Measurements from ENCODE around the gene DDO.
"Not testable (repeated sequence)": the region's sequence is repeated elsewhere in the genome, so short reads cannot be mapped to it uniquely, and the experiment has no call there.

DDO gene

GRCh38 chr6:110366975-110367374 is 48.4 kb downstream of the DDO start:
- DNase-seq (ENCODE audit: low spot score): no peak

- no peak for DNase-seq (ENCODE audit: low spot score)
Measured at GRCh38 chr6:110366256-110366655, 49.1 kb downstream of the DDO start.

- DNase-seq (ENCODE audit: low spot score): no peak
Measured at GRCh38 chr6:110364364-110365105, 50.8 kb downstream of the DDO start.

DNA sequence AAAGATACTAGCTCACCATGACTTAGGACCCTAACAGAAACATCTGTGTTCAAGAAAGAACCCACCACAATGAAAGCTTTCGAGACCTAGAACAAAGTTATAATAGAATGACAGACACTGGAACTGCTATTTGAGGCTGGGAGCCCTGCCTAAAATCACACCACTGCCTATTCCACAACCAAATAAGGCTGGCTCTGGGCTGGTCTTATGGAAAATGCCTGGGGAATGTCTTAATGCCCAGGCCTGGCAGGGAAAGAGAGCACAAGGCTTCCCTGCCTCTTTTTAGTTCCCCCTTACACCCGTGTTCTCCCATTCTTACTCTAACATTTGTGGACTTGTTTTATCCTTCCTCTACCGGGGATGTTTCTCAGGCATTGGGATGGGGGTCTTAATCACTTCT is 51.6 kb downstream of the DDO start:
- no peak for DNase-seq (ENCODE audit: low spot score)

DNA sequence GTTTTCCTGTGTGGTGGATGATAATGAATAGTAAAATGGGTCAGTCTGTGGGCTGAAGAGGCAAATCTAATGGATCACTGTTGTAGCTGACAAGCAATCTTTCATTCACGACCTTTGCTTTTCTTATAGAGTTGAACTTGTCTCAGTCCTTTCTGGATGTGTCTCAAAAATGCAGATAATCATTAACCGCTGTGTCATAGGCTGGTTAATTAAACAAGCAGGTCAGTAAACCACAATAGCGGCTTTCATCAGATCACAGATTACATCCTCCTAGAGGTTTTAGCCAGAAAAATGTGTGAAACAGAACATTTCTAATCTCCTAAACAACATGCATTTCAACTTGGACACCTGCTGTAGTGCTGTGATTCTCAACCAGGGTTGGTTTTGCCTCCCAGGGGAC is 54.7 kb downstream of the DDO start:
- no peak for DNase-seq (ENCODE audit: low spot score)

DNA sequence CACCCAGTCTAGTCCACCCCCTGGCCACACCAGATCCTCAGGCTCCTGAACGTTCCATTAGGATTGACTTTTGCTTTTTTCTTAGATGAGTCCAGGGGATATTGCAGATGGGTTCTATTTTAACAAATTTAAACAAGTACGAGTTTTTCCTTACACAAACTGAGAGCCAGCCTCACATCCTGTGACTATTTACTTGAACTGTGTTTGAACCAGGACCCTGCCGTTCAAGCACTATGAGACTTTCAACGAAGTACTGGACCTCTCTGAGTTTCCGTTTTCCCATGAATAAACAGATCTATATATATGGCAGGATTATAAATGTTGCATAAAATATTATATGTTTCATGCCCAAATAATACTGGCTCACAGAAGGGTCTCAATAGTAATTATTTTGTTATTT is 55.8 kb downstream of the DDO start:
- no peak for DNase-seq (ENCODE audit: low spot score)

- no peak for DNase-seq (ENCODE audit: low spot score)
Measured at GRCh38 chr6:110358553-110359160, 56.7 kb downstream of the DDO start.

DNA sequence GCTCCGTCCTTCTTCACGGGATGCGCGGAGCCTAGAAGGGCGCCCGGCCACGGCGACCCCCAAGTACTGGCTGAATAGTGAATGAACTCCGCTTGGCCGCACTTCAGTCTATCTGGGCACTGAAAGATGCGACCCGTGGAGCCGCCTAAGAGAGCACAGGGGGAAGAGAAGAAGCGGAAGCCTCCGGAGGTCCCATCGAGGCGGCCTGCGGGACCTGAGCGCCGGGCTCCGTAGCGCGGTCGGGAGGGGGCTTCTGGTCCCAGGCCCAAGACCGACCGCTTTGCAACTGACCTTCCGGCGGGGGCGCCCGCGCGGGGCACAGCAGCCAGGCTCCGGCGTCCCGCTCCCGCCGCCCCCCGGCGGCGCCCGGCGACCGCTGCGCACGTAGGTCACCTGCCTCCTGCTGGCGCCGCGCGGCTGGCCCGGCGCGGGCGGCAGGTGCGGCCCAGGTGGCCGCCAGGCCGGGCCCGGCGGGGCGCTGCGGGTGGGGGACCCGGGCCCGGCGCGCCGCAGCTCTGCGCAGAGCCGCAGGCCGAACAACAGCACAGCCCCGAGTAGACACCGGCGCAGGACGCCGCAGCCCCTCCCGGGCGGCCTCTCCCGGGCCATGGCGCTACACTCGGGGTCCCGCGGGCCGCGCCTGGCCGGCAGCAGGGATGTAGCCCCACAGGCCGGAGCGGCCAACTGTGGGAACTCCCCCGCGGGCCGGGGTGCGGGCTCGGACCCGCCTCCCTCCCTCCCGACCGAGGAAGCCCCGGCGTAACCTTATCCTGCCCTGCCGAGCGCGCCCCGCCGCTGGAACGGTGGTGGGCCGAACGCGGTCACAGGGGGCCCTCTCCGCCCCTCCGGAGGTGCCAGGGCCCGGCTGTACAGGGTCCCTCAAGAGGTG is 57.5 kb downstream of the DDO start, which contains the start of gene METTL24:
Gene METTL24, minus strand, starts transcription at position 686 of the 889 bp plus-strand sequence. Its CDS starts 77 bp downstream, at position 609.
- no peak for DNase-seq (ENCODE audit: low spot score)

DNA sequence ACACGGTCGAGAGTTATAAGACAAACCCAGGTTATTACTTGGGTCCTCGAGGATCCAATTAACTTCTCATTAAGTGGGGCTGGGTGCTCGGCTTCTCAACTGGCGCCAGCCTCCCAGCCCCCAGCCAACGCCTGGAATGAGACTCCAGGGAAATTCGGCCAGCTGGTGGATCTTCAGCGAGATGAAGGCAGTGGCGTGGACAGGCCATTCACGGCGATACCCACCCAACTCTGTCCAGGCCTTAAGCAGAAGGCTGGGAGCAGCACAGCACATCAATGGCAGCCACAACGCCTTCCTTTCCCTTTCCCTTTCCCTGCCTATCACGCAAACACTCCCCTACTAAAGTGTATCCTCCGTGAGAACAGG is 58.1 kb downstream of the DDO start:
- no peak for DNase-seq (ENCODE audit: low spot score)

DNA sequence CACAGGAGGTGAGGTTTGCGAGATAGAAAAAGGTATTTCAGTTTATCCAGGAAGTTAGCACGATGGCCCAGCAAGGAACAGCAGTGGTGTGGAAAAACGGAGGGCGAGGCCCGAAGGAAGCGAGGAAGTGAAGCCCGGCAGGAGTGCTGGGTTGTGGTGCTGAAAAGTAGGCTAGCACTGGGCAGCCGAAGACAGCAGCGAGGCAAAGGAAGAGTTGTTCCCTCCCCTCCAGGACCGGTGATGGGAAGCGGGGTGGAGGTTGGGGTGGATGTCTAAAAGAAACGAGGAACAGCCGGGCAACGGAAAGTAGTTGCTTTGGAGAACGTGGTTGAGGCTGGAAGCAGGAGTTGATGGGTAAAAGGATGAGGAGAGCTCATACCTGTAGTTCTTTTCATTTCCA is 58.6 kb downstream of the DDO start:
- DNase-seq (ENCODE audit: low spot score): no peak

- no peak for DNase-seq (ENCODE audit: low spot score)
Measured at GRCh38 chr6:110355727-110356126, 59.6 kb downstream of the DDO start.

DNA sequence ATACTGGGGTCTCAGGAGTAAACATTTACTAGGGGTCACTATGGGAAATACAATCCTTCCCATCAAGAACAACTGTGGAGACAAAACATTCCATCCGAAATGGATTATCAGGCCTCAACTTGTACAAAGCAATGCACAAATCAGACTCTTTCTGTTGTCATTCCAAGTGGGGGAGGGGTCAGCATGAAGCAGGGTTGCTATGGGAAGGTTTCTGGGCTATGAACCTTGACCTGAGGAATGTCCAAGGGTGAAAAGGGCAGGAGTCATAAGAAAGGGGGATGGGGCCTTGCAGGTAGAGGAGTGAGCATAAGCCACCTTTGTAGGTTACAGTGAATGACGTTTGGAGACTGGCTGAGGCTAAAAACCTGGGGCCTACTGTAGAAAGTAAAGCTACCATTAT is 60.4 kb downstream of the DDO start:
- no peak for DNase-seq (ENCODE audit: low spot score)

DNA sequence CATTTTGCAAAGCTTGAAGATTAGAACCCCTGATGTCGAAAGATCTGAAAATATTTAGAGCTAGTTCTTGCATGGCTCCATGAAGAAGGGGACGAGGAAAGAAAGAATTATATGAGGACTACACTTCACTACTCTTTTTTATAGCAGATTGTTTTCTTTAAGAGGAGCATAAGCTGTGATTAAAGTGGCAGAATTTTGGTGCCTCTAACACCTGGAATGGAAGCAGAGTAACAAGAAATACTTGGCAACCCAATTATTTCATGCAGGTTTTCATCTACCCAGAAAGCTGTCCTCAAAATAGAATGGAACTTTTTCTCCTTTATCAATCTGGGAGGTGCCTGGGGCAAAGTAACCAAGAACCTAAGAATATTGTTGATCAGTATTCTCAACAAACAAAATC is 61.2 kb downstream of the DDO start:
- no peak for DNase-seq (ENCODE audit: low spot score)

DNA sequence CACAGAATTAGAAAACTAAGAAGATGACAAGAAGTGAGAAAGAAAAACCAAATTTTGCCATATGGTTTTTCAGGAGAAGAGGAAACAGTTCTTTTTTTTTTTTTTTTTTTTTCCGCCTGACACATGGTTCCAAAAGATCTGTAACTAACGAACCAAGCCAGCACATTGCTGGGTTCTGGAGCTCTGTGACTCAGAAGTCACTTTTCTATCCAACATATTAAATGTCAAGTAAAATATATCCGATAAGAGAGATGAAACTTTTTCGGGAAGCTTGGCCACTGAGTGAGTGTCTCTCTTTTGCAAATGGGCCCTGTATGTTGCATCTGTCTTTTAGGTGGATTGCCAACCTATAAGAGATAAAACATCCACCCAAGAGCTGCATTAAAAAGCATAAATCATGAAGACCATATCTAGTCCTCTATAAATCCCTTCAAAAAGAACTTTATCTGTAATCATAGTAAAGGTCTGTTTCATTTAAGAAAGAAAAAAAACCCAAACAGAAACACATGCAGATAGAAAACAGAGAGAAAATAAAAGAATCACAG is 61.8 kb downstream of the DDO start:
- DNase-seq (ENCODE audit: low spot score): no peak

DNA sequence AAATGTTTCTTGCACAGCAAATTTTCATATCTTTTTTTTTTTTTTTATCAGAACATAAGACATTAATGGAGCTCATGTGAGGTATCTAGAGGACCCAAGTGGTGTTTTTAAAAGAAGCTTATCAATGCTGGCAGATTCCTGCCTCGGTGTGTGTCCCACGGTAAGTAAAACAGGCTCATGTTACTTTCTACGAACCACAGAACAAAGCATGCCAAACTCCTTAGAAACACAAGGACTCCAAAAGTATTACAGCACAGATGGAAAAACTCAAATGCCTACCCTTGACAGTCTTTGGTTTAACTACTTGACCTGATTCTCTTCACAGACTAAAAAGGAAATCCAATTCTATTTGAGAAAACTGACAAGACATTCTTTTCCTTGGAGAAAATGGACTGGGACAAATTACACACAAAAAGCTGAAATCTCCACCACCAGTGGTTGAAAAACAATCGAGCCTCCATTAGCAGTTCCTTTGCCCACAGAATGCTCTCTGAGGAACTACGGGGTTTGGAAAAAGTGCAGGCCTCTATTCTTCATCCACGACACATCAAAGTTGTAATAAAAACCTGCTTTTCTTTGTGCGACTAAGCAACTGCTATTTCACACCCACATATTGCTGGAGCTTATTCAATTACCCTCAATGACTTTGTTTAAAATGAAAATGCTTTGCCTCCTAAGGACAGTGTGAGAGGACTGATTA is 62.7 kb downstream of the DDO start:
- DNase-seq (ENCODE audit: low spot score): no peak

- no peak for DNase-seq (ENCODE audit: low spot score)
Measured at GRCh38 chr6:110351986-110352385, 63.4 kb downstream of the DDO start.

GRCh38 chr6:110351546-110351945 is 63.8 kb downstream of the DDO start:
- DNase-seq (ENCODE audit: low spot score): no peak

DNA sequence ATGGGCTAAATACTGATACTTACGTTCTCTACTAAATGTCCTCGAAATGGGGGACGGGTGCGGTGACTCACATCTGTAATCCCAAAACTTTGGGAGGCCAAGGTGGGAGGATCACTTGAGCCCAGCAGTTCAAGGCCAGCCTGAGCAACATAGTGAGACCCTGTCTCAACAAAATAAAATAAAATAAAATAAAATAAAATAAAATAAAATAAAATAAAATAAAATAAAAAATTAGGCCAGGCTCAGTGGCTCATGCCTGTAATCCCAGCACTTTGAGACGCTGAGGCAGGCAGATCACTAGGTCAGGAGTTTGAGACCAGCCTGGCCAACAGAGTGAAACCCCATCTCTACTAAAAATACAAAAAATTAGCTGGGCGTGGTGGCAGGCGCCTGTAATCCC is 64.8 kb downstream of the DDO start:
- DNase-seq (ENCODE audit: low spot score): not testable (repeated sequence)

- no peak for DNase-seq (ENCODE audit: low spot score)
Measured at GRCh38 chr6:110348961-110349690, 66.2 kb downstream of the DDO start.

DNA sequence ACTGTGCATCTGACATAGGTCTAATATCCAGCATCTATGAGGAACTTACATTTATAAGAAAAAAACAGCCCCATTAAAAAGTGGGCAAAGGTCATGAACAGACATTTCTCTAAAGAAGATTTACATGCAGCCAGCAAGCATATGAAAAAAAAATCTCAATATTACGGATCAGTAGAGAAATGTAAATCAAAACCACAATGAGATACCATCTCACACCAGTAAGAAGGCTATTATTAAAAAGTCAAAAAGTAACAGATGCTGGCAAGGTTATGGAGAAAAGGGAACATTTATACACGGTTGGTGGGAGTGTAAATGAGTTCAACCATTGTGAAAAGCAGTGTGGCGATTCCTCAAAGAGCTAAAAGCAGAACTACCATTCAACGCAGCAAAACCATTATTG is 70.3 kb downstream of the DDO start:
- DNase-seq (ENCODE audit: low spot score): no peak

DNA sequence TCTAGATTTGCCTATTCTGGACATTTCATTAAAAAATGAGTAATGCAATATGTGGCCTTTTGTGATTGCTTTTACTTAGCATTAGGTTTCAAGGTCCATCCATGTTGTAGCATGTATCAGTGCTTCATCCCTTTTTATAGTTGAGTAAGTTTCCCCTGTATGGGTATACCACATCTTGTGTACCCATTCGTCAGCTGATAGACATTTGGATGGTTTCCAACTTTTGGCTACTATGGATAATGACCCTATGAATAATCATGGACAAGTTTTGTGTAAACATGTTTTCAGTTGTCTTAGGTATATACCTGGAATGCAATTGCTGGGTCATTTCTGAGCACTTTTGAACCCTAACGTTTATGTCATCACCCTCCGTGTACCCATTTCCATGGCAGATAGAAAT is 72.6 kb downstream of the DDO start:
- DNase-seq (ENCODE audit: low spot score): no peak
